Measurements from ENCODE around the gene RAB7A. TPM values are rescaled to one million over a fixed set of nuclear protein-coding genes. Genes with fewer than 3 reads are reported as not detected.

The RAB7A gene
- total and polyA plus RNA-seq, 2 of the 13 experiments (the other 11 are each of a cell fraction or from before 2014, with no cell fraction given), result 26.5 to 182 TPM

GRCh38 chr3:128849911-128850455 is 124.0 kb downstream of the RAB7A start:
- 0 out of 3 replicates have a peak, but pooled peaks have one; percentile 7 for ATAC-seq
- no peak overlapping the region for H3K27ac ChIP-seq (ENCODE audit: extremely low read length, insufficient read depth, low read length)
- H2AFZ ChIP-seq (ENCODE audit: low read length), result no peak overlapping the region
- H3K4me2 ChIP-seq (ENCODE audit: low read depth, low read length), result peak overlapping the region; percentile 61
- POLR2A ChIA-PET, result no interaction called here
- BruUV-seq (replicated peaks), result no TSS peak
- H3K27me3 ChIP-seq (ENCODE audit: control insufficient read depth in 1 of 2, insufficient read depth in 2 of 2, low read length in 2 of 2), result peaks cover 0 to 2% of the 10 kb centered on the region in 2 experiments; a peak in 2 of 5 replicates
- peaks cover 23% of the 10 kb centered on the region for H3K4me1 ChIP-seq (ENCODE audit: insufficient read depth, low read length)
- WGBS (ENCODE audit: low lambda C conversion rate), result 16% methylated on average over 9 of the region's 11 CpGs
- intact Hi-C loops (cut with micrococcal nuclease; ENCODE audit: unreplicated experiment) (no loop called here), in situ Hi-C loops (cut with HindIII; ENCODE audit: extremely low pct_ligation_motif_present, low pct_unique_long_range_greater_than_20kb) (no loop called here)
- FAIRE-seq, result no peak
- no peak overlapping the region; a peak in 1 of 6 replicates for H3K4me3 ChIP-seq (replicated peaks in 1 of 3; ENCODE audit: insufficient read depth in 1 of 3, low read depth in 2 of 3, low read length in 3 of 3)
- no peaks in the 10 kb centered on the region for H3K36me3 ChIP-seq (replicated peaks in 1 of 2; ENCODE audit: control insufficient read depth in 1 of 2, insufficient read depth in 2 of 2, low read length in 2 of 2)
- no peaks in the 10 kb centered on the region for H3K79me2 ChIP-seq (ENCODE audit: insufficient read depth, low read length)
- no peak overlapping the region for H3K9ac ChIP-seq (ENCODE audit: insufficient read depth, low read depth, low read length)
- DNase-seq (ENCODE audit: low spot score), result no peak
- CTCF ChIA-PET (ENCODE audit: low intra/inter-chr PET ratio, low total read pairs), result no interaction called here
- H3K9me3 ChIP-seq (ENCODE audit: low read length), result peaks cover 16% of the 10 kb centered on the region
- no peaks in the 10 kb centered on the region for H4K20me1 ChIP-seq (ENCODE audit: insufficient read depth, low read length)
- TF ChIP-seq ZNF792 (CRISPR knock-in tag; IDR thresholded peaks at IDR 0.05) (no peak), ZSCAN30 (CRISPR knock-in tag; IDR thresholded peaks at IDR 0.05) (no peak), NFAT5 (CRISPR knock-in tag; IDR thresholded peaks at IDR 0.05) (no peak), GABPA (IDR thresholded peaks at IDR 0.05; ENCODE audit: low read depth, low read length) (no peak), GABPA (CRISPR knock-in tag; IDR thresholded peaks at IDR 0.05; ENCODE audit: low read depth) (no peak), FOXM1 (CRISPR knock-in tag; IDR thresholded peaks at IDR 0.05) (no peak), CTCF (CRISPR knock-in tag; IDR thresholded peaks at IDR 0.05) (peak; percentile 41), CSRNP2 (CRISPR knock-in tag; conservative IDR thresholded peaks at IDR 0.05; ENCODE audit: low read depth) (no peak), RBM22 (optimal IDR thresholded peaks at IDR 0.05; ENCODE audit: low read length) (no peak), ZNF234 (CRISPR knock-in tag; conservative IDR thresholded peaks at IDR 0.05) (no peak), MBNL3 (CRISPR knock-in tag; conservative IDR thresholded peaks at IDR 0.05) (no peak), GABPB1 (CRISPR knock-in tag; IDR thresholded peaks at IDR 0.05) (0 out of 2 replicates have a peak, but pooled peaks have one; percentile 4)
- TF ChIP-seq, protein P1, sequence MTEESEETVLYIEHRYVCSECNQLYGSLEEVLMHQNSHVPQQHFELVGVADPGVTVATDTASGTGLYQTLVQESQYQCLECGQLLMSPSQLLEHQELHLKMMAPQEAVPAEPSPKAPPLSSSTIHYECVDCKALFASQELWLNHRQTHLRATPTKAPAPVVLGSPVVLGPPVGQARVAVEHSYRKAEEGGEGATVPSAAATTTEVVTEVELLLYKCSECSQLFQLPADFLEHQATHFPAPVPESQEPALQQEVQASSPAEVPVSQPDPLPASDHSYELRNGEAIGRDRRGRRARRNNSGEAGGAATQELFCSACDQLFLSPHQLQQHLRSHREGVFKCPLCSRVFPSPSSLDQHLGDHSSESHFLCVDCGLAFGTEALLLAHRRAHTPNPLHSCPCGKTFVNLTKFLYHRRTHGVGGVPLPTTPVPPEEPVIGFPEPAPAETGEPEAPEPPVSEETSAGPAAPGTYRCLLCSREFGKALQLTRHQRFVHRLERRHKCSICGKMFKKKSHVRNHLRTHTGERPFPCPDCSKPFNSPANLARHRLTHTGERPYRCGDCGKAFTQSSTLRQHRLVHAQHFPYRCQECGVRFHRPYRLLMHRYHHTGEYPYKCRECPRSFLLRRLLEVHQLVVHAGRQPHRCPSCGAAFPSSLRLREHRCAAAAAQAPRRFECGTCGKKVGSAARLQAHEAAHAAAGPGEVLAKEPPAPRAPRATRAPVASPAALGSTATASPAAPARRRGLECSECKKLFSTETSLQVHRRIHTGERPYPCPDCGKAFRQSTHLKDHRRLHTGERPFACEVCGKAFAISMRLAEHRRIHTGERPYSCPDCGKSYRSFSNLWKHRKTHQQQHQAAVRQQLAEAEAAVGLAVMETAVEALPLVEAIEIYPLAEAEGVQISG (CRISPR knock-in tag; IDR thresholded peaks at IDR 0.05), result peak; percentile 41; the same call in 1 of the 2 replicates
- TF ChIP-seq, protein P2, sequence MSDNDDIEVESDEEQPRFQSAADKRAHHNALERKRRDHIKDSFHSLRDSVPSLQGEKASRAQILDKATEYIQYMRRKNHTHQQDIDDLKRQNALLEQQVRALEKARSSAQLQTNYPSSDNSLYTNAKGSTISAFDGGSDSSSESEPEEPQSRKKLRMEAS (IDR thresholded peaks at IDR 0.05), result 0 out of 2 replicates have a peak, but pooled peaks have one; percentile 5
